Activated naive CD8-positive, alpha-beta T cell treated with anti-CD3 and anti-CD28 coated beads, Interleukin-2, amount 50 U/mL, for 16 hours (primary cell): Measurements from ENCODE around the gene CAV2.

ENCODE experiments used
- DNase-seq: peaks from one replicate; pipeline ENCODE4 v3.0.0-alpha.2; 2020; ENCODE audit warnings: low read depth, low spot score

CAV2 gene

DNA sequence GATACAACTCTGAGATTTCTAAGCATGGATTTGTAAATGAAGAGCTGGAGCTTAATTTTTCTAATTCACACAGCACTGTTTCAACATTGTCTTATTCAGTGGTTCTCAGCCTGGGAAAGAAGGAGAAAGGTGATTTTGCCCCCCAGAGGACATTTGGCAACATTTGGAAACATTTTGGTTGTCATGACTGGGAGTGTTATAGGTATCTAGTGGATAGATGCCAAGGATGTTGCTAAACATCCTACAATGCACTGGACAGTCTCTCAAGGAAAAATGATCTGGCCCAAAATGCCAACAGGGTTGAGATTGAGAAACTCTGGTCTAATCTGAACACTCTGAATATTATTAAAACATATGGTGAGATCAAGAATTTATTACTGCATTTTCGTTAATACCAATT, 3.8 kb upstream of the CAV2 start:
- no peak for DNase-seq

DNA sequence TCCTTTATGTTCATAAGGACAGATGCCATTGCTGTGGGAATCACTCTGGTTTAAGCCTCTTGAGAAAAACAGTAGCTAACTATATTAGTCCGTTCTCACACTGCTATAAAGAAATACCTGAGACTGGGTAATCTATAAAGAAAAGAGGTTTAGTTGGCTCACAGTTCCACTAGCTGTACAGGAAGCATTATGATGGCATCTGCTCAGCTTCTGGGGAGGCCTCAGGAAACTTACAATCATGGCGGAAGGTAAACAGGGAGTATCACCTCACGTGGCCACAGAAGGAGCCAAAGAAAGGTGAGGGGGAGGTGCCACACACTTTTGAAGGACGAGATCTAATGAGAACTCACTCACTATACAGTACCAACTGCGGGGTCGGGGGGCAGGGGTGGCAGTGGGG, 2.9 kb upstream of the CAV2 start:
- no peak for DNase-seq

GRCh38 chr7:116497708-116498107, 1.8 kb upstream of the CAV2 start:
- no peak for DNase-seq

DNA sequence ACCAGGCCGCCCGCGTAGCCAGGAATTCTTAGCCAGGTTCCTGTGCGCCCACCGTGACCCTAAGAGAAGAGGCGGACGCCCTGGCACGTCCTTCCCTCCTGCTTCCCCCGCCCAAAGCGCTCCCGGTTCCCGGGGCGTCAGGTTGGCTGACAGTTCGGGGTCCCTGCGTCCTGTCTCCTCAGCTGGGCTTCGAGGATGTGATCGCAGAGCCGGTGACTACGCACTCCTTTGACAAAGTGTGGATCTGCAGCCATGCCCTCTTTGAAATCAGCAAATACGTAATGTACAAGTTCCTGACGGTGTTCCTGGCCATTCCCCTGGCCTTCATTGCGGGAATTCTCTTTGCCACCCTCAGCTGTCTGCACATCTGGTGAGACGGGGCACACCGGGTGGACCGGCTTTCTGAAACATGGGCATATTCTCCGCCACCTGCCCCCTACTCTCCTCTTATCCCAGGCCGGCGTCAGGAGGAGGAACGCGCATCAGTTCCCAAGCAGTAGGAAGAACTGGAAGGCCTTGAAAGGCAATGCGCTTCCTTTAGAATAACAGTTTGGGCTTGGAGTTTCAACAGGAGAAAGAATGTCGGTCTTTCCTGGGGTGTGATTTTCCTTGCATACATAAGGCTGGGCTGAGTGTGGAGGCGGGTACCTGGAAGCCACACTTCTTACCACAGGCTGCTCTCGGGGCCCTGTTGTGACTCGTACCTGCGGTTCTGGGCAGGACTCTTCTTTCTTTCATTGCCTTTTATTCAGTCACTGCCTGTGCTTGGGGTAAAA, 728 bp downstream of the CAV2 start:
- no peak for DNase-seq

GRCh38 chr7:116501425-116502167, 2.1 kb downstream of the CAV2 start:
- no peak for DNase-seq

DNA sequence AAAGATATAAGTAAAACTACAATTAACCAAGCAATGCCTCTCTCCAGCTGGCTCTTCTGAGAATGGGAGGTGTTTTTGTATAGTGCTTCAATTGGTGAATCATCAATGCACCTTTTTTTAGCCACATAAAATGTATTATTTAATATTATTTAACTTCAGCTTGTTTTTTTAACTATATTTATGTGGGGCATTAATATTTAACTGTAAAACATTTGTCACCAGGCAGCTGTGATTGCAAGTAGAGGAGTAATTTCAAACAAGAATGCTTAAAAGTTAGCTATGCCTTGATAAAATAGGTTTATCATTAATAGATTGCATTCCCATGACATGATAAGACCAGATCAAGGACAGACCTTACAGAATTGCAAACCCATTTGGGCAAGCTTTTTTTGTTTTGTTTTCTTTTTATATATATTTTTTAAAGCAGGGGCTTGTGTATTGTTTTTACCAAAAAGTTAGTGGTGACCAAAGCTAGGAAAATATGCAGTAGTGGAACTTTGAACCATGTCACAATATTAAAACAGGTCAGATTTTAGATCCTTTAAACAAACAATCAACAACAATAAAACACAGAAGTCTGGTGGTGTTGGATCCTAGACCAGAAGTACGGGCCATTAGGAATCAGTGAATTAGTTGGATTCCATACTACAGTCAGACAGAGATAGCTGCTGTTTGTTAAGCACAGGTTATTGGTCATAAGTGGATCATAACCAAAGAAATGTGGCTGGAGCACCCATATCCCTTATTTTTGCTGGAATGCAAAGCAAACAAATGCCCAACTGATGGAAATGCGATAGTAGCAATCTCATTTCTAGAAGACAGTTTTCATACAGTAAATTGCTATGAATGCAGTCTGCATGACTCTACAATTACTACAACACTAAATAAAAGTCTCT, 2.9 kb downstream of the CAV2 start:
- no peak for DNase-seq

DNA sequence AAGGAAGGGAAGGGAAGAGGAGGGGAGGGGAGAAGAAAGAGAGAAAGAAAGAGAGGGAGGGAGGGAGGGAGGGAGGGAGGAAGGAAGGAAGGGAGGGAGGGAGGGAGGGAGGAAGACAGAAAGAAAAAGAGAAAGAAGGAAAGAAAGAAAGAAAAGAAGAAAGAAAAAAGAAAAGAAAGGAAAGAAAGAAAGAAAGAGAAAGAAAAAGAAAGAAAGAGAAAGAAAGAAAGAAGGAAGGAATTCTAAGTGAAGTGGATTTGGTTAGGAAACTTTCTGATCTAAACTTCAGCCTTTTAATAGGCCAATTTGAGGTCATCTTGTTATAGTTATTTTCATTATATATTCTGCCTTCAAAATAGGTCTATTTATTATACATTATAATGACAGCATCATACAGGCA, 4.3 kb downstream of the CAV2 start:
- no peak for DNase-seq

GRCh38 chr7:116505278-116505677, 5.7 kb downstream of the CAV2 start:
- no peak for DNase-seq

GRCh38 chr7:116505823-116506222, 6.3 kb downstream of the CAV2 start:
- DNase-seq: no peak

- DNase-seq: no peak
These were observed 10.5 kb downstream of the CAV2 start for GRCh38 chr7:116509982-116510579.

DNA sequence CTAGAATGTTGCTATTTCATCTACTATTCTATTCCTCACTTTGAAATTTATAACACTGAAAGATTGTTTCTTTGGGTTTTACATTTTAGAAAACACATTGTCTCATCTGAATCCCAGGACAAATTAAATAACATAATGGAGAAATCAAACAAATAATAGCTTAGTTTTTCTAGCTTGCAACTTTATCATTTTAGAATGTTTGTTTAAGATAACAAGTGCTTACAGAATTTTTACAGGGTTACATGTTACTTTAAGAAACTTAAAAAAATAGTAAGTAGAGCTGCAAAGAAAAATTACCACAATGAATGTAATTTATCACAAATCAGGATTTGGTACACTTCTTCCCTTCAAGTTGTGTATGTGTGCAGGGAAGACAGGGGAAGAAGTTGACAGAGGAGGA, 11.3 kb downstream of the CAV2 start:
- no peak for DNase-seq

DNA sequence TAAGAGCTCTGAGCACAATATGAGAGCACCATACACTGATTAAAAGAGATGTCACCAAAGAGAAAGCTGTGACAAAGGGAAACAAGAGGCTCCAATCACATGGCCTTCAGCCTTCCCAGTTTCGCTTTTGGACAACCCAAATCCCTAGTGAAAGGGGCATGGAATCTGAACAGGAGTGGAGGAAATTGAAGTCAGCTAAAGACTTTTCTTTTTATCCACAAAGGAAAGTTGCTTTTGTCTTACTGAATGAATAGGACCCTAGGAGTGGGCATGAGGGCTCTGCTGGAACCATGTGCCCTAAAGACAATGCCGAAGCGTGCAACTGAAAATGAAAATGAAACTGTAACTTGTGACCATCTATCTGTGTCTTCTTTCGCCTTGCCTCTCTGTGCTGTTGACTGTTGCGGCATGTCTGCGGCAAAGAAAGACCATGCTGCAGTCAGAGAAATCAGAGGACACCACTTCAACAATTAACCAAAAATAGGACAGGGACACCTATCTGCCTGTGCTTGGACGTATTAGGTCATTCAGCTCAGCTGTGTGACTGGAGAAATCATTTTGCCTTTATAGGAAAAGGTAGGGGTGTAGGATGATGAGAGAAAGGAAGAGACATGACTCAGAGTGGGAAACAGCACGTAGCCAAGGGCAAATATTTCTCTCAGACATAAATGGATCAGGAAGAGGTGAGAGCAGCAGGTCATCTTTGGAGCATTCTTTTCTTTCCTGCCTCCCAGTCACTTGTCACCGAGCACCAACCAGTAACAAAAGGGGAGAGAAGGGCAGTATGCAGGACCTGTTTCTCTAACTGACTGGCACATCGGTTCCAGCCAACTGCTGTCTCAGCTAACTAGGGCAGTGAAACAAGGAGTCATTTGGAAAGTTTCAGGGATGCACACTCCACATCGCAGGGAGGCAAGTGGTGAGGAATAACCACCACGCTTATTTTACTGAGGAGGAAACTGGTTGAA, 12.3 kb downstream of the CAV2 start:
- no peak for DNase-seq

GRCh38 chr7:116512520-116513188, 13.1 kb downstream of the CAV2 start:
- DNase-seq: no peak

GRCh38 chr7:116515584-116515983, 16.0 kb downstream of the CAV2 start:
- DNase-seq: no peak

GRCh38 chr7:116516324-116516723, 16.8 kb downstream of the CAV2 start:
- DNase-seq: no peak

GRCh38 chr7:116517626-116518025, 18.1 kb downstream of the CAV2 start:
- no peak for DNase-seq

GRCh38 chr7:116518961-116519360, 19.4 kb downstream of the CAV2 start:
- no peak for DNase-seq

DNA sequence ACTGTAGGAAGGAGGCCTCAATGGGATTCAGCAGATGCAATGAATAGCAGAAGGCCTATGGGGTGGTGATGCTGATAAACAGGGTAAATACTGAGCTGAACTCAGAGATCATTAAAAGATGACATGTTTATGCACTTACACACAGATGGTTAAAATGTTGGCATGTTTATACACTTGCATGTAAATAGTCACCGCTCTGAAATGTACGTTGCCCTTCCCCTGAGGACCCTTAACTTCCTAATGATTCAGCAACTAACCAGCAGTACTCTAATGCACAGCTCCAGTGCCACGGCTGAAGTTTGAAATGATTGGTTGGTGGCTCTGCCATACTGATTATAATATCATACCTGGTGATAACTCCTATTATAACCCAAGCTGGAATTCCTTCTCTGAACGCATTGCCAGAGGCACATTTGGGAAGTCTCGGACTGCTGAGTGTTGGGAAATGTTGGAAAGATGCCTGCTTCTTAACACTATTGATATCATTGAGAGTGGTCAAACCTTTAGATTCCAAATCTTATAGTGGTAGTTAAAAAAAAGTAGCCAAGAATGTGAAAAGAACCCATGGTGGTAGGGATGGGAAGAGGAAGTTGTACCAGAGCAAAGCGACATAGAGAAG, 21.6 kb downstream of the CAV2 start:
- no peak for DNase-seq

DNA sequence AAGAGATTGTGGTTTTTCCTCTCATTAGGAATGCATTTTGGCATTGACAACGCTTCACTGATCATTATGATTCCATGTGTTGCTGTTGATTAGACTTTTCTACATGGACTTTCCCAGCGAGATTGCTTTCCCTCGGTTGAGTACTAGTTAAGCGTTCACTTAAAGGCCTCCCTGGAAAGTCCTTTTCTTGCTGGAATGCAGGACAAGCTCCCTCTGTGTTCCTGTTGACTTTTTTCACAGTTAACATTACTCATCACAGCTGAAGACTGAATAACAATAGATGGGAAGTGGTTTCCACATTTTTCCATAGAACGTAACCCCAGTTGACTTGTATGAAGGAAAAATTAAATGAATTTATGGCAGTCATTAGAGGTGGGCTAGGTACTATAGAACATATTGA, 22.7 kb downstream of the CAV2 start:
- DNase-seq: no peak

GRCh38 chr7:116524221-116524608, 24.7 kb downstream of the CAV2 start:
- DNase-seq: no peak
